22Rv1 (cell line): ENCODE measurements around the gene ANTKMT.

ENCODE experiments used
- H3K27ac ChIP-seq: fragments of 450-650 bp; 2 replicates; pipeline ENCODE4 v1.5.1; 2017
- ZFX ChIP-seq: fragments of 450-650 bp; IDR thresholded peaks from 2 replicates; pipeline ENCODE4 v1.6.1; 2017; ENCODE audit warnings: antibody characterized with exemption, borderline replicate concordance
- TF ChIP-seq, protein P1 (sequence below): fragments of 450-650 bp; IDR thresholded peaks from 2 replicates; pipeline ENCODE4 v1.5.1; 2017; ENCODE audit warnings: mild to moderate bottlenecking

The ANTKMT gene

GRCh38 chr16:763369-764183 lies 42.6 kb downstream of the ANTKMT start:
- TF ChIP-seq ZFX = no peak
- TF ChIP-seq, protein P1, sequence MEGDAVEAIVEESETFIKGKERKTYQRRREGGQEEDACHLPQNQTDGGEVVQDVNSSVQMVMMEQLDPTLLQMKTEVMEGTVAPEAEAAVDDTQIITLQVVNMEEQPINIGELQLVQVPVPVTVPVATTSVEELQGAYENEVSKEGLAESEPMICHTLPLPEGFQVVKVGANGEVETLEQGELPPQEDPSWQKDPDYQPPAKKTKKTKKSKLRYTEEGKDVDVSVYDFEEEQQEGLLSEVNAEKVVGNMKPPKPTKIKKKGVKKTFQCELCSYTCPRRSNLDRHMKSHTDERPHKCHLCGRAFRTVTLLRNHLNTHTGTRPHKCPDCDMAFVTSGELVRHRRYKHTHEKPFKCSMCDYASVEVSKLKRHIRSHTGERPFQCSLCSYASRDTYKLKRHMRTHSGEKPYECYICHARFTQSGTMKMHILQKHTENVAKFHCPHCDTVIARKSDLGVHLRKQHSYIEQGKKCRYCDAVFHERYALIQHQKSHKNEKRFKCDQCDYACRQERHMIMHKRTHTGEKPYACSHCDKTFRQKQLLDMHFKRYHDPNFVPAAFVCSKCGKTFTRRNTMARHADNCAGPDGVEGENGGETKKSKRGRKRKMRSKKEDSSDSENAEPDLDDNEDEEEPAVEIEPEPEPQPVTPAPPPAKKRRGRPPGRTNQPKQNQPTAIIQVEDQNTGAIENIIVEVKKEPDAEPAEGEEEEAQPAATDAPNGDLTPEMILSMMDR = no peak
- H3K27ac ChIP-seq = no peak overlapping the region

DNA sequence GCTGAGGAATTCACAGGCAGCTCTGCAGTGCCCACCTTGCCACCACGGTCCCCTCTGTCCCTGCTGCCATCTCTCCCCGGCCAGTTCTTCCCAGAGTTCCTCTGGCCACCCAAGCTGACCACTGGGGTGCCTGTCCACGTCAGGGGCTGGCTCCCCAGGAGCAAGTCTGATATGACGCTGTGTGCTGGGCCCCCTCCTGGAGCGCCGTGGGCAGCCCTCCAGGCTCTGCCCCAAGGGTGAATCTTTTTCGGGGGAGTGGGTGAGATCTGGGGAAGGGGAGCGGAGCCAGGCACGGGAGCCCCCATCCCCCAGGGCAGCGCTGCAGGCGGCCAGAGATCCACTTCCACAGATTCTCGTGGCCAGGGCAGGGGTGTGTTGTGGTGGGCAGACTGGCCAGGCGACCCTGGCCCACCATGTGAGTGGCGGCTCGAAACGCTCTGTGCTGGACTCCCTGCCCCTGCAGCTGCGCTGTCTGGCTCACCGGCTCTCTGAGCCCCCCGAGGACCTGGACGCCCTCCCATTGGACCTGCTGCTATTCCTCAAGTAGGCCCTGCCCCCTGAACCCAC lies 43.3 kb downstream of the ANTKMT start:
- no peak for TF ChIP-seq ZFX
- TF ChIP-seq, protein P1 = no peak
- no peak overlapping the region for H3K27ac ChIP-seq

DNA sequence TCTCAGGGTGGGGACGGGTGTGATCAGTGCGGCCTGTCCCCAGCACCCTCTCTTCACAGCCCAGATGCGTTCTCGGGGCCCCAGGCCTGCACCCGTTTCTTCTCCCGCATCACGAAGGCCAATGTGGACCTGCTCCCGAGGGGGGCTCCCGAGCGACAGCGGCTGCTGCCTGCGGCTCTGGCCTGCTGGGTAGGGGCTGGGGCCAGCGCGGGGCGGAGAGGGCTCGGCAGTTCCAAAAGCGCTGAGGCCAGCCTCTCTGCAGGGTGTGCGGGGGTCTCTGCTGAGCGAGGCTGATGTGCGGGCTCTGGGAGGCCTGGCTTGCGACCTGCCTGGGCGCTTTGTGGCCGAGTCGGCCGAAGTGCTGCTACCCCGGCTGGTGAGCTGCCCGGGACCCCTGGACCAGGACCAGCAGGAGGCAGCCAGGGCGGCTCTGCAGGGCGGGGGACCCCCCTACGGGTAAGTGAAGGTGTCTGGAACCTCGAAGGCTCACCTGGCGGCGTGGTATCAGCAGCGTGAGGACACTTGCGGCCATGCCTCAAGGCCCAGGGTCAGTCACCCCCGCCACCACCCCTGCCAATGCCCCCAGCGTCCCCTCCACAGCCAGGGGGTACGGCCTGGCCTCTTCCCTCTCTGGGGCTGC lies 44.0 kb downstream of the ANTKMT start:
- H3K27ac ChIP-seq = no peak overlapping the region
- TF ChIP-seq ZFX = no peak

DNA sequence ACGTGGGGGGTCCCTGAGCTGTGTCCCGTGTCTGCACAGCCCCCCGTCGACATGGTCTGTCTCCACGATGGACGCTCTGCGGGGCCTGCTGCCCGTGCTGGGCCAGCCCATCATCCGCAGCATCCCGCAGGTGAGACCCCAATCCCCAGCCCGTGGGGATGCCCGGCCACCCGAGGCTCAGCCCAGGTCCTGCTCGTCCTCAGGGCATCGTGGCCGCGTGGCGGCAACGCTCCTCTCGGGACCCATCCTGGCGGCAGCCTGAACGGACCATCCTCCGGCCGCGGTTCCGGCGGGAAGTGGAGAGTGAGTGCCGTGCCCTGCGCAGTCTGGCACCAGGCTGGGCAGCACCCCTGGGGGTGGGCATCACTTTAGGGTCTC lies 44.5 kb downstream of the ANTKMT start:
- TF ChIP-seq, protein P1 = no peak
- no peak for TF ChIP-seq ZFX
- H3K27ac ChIP-seq = no peak overlapping the region

GRCh38 chr16:766008-766819 lies 45.3 kb downstream of the ANTKMT start:
- H3K27ac ChIP-seq = no peak overlapping the region
- TF ChIP-seq, protein P1 = no peak
- TF ChIP-seq ZFX = no peak

DNA sequence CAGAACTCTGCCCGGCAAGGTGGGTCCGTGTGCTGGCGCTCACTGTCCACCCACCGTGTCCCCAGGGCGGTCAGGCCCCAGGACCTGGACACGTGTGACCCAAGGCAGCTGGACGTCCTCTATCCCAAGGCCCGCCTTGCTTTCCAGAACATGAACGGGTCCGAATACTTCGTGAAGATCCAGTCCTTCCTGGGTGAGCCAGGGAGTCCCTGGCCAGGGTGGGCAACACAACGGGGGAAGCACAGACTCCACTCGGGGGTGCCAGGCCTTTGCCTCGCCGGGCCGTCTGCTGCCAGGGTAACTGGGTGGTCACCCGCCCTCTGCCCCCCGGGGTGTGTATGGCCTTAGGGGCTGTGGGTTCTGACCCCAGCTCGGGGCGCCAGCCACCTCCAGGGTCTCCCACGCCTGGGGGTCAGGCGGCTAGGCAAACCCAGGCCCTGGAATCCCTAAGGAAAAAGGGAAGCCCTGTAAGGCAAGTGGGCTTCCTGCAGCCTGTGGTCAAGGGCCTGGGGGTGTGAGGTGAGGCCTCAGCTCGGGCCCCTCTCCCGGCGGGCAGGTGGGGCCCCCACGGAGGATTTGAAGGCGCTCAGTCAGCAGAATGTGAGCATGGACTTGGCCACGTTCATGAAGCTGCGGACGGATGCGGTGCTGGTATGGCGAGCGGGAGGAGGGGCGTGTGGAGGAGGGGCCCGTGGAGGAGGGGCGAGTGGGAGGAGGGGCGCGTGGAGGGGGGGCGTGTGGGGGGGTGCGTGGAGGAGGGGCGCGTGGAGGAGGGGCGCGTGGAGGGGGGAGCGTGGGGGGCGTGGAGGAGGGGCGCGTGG lies 46.1 kb downstream of the ANTKMT start:
- no peak for TF ChIP-seq ZFX
- TF ChIP-seq, protein P1 = no peak
- no peak overlapping the region for H3K27ac ChIP-seq
